Bladder microvascular endothelial cell (primary cell): Measurements from ENCODE around the gene GNGT1. TPM values are rescaled to one million over a fixed set of nuclear protein-coding genes. Genes with fewer than 3 reads are reported as not detected.

Source experiments
- total RNA-seq: library from RNA; depleted of rRNA; stranded (reverse); fragments of >200 nt; gene quantifications from 2 replicates; pipeline ENCODE4 v1.2.3, GENCODE V29; 2014

Gene GNGT1
- total RNA-seq = not detected in 2 replicates

DNA sequence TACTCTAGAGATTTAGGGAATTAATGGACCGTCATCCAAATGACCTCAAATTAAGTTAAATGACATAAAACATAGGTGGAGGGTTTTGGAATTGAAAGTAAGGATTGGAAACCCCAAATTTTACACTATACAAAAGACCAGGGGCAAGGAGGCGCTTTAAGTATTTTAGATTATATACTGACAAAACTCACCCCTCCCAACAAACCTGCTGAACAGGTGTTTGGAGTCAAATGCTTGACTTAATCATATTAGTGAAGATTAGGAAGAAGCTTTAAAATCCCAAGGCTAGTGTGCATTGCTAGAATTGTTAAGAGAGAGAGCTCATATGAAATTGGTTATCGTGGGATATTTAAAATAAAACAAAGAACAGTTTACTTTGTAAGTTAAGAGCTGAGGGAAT is at the start of gene GNGT1:
GNGT1 (plus strand) TSS at position 301 of the 400 bp plus-strand sequence. CDS start 180 bp downstream, outside the sequence.

GRCh38 chr7:93890464-93891068 is 15.8 kb upstream of the GNGT1 start, which contains the start of gene TFPI2:
TFPI2 (minus strand) TSS chr7:93890753; CDS start chr7:93890678, 75 bp downstream.

GRCh38 chr7:93921607-93922566 is 15.5 kb downstream of the GNGT1 start, which contains the start of gene GNG11:
GNG11 (plus strand) TSS chr7:93921735; CDS start chr7:93922138, 403 bp downstream.

Other genes with a start within 250 kb of the GNGT1 start
- 35.0 and 81.8 TPM in 2 replicates for gene TFPI2, start 15.8 kb upstream of the GNGT1 start, total RNA-seq
- 235 and 256 TPM in 2 replicates for gene GNG11, start 15.2 kb downstream of the GNGT1 start, total RNA-seq
- 20.6 and 37.4 TPM in 2 replicates for gene BET1, start 97.8 kb downstream of the GNGT1 start, total RNA-seq